Activated T-helper 1 cell treated with anti-CD3 and anti-CD28 coated beads, Interleukin-2, amount 50 U/mL, for 16 hours (primary cell): ENCODE measurements around the gene MCMBP.

Experiments used
- DNase-seq, 2 donors: peaks; one replicate each; pipeline ENCODE4 v3.0.0-alpha.2; 2020; ENCODE audit warnings: low read depth in 1 of 2, low spot score in 1 of 2

Gene MCMBP

GRCh38 chr10:119786117-119786769 is 86.4 kb downstream of the MCMBP start:
- no peak for DNase-seq

- no peak for DNase-seq
Measured at GRCh38 chr10:119784340-119785067, 88.1 kb downstream of the MCMBP start.

- no peak for DNase-seq
Measured at GRCh38 chr10:119783665-119784027, 89.0 kb downstream of the MCMBP start.

DNA sequence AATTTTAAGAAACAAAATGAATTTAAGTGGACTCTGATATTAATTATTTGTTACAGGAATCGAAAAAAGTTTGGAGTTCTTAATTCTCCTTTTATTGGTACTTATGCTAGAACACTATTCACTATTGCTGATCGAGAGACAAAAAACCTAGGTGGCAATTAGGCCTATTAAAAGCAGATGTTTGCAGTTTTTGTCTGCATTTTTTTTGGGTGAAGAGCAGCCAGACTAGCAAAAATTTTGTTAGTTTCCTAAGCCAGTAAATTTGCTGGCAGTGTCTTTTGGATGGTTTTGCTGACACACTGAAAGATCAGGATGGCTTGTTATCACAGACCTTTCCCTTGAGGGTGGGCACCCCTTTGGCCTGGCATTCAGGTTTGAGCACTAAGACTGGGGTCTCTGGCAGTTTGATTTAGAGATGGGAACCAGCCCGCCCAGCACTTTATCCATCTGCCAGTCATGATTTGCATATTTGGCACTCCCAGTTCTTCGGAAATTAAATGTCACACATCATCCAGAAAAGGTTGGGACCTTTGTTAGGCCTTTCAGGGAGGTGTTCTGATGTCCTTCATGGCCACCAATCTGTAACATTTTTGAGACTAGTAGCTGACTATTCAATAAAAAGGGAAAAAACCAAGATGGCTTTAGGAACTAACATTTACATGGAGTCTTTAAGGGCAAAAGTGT is 89.5 kb downstream of the MCMBP start:
- DNase-seq = no peak

DNA sequence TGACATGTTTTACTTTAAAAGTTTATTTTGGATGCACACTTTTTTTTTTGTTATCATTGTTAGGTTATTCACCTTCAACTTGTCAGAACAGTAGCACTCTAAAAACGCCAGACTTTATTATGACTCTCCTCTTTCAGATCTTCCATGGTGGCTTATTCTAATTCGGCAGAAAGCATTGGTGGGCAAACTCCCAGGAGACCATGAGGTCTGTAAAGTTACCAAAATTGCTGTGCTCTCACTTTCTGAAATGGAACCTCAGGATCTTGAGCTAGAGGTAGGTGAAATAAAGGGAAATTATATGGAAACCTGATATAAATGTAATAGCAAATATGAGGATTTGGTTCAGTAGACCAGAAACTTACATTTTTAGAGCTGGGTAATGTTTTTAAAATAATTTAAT is 91.1 kb downstream of the MCMBP start:
- no peak for DNase-seq

DNA sequence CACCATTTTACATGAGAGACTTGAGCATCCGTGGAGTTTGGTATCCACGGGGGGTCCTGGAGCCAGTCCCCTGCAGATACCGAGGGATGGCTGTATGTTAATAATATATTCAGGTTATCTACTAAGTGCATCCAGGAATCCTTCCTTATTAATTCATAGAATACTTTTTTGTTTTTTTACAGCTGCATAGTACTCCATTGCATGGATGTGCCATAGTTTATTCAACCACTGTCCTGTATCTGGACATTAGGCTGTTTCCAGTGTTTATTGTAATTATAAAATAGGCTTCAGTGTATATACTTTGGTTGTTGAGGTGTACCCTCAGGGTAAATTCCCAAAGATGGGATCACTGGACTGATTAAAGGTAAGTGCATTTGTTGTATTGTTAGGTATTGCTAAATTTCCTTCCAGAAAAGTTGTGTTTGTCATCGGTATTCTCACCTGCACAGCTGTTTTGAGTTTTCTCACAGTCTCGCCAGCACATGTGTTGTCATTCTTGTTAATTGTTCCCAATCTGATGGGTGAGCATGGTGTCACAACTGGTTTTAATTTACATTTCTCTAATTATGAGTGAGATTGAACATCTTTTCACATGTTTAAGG is 91.7 kb downstream of the MCMBP start:
- DNase-seq = no peak
